Suppressor macrophage treated with lipopolysaccharide for 4 hours (primary cell): ENCODE measurements around the gene ZCCHC4.
A peak's percentile ranks its signal among the peaks of the same experiment; 100 is the strongest.

Experiments used
- DNase-seq: peaks from one replicate; pipeline ENCODE4 v3.0.0-alpha.2; 2020

The ZCCHC4 gene

GRCh38 chr4:25312496-25313200 is at the start of gene ZCCHC4:
Gene ZCCHC4, plus strand, starts transcription at chr4:25312774. Its CDS starts 36 bp downstream, at chr4:25312810.
- peak; percentile 95 for DNase-seq

- no peak for DNase-seq
Observed at GRCh38 chr4:25271866-25272265, 40.7 kb upstream of the ZCCHC4 start.

GRCh38 chr4:25280210-25280609 is 32.4 kb upstream of the ZCCHC4 start:
- no peak for DNase-seq

GRCh38 chr4:25283948-25284347 is 28.6 kb upstream of the ZCCHC4 start:
- DNase-seq, result no peak

- DNase-seq, result no peak
Observed at GRCh38 chr4:25284466-25284865, 28.1 kb upstream of the ZCCHC4 start.

GRCh38 chr4:25290490-25291067 is 22.0 kb upstream of the ZCCHC4 start:
- DNase-seq, result no peak

GRCh38 chr4:25291158-25291733 is 21.3 kb upstream of the ZCCHC4 start:
- no peak for DNase-seq

GRCh38 chr4:25297528-25298242 is 14.9 kb upstream of the ZCCHC4 start:
- no peak for DNase-seq

- no peak for DNase-seq
Observed at GRCh38 chr4:25299476-25300203, 12.9 kb upstream of the ZCCHC4 start.

GRCh38 chr4:25301471-25301870 is 11.1 kb upstream of the ZCCHC4 start:
- DNase-seq, result no peak

GRCh38 chr4:25302626-25303025 is 9.9 kb upstream of the ZCCHC4 start:
- DNase-seq, result no peak

GRCh38 chr4:25303578-25303977 is 9.0 kb upstream of the ZCCHC4 start:
- no peak for DNase-seq

GRCh38 chr4:25306518-25307057 is 6.0 kb upstream of the ZCCHC4 start:
- DNase-seq, result no peak

- no peak for DNase-seq
Observed at GRCh38 chr4:25307596-25307995, 5.0 kb upstream of the ZCCHC4 start.

- no peak for DNase-seq
Observed at GRCh38 chr4:25308306-25308705, 4.3 kb upstream of the ZCCHC4 start.

GRCh38 chr4:25308761-25309160 is 3.8 kb upstream of the ZCCHC4 start:
- DNase-seq, result no peak

- peak; percentile 24 for DNase-seq
Observed at GRCh38 chr4:25310066-25310802, 2.3 kb upstream of the ZCCHC4 start.

- DNase-seq, result no peak
Observed at GRCh38 chr4:25310803-25311166, 1.8 kb upstream of the ZCCHC4 start.

- DNase-seq, result no peak
Observed at GRCh38 chr4:25313201-25313895, 774 bp downstream of the ZCCHC4 start.

- no peak for DNase-seq
Observed at GRCh38 chr4:25320336-25320735, 7.8 kb downstream of the ZCCHC4 start.

- peak; percentile 84 for DNase-seq
Observed at GRCh38 chr4:25320773-25321172, 8.2 kb downstream of the ZCCHC4 start.
